HepG2 (cell line): ENCODE data around the gene CPT1B. TPM values are rescaled to one million over a fixed set of nuclear protein-coding genes. Genes with fewer than 3 reads are reported as not detected.

Source experiments
- CAMTA2 ChIP-seq: sonication (generic); formaldehyde crosslinking; IDR thresholded peaks from 2 replicates; pipeline ENCODE4 v1.4.0; 2020; ENCODE audit warnings: mild to moderate bottlenecking, missing genetic modification reagents, borderline replicate concordance
- CENPX ChIP-seq: sonication (generic); formaldehyde crosslinking; IDR thresholded peaks from 2 replicates; pipeline ENCODE4 v1.9.0; 2021; ENCODE audit warnings: mild to moderate bottlenecking, missing genetic modification reagents, moderate library complexity
- ETV6 ChIP-seq: sonication (generic); formaldehyde crosslinking; conservative IDR thresholded peaks from 2 replicates; pipeline ENCODE4 v1.4.0; 2020; ENCODE audit warnings: missing genetic modification reagents
- KDM6A ChIP-seq: IDR thresholded peaks from 2 replicates; pipeline ENCODE4 v1.6.1; 2016; ENCODE audit warnings: low read depth
- SMAD3 ChIP-seq: sonication (generic); formaldehyde crosslinking; IDR thresholded peaks from 2 replicates; pipeline ENCODE4 v1.4.0; 2020; ENCODE audit warnings: missing genetic modification reagents
- THAP8 ChIP-seq: sonication (generic); formaldehyde crosslinking; IDR thresholded peaks from 2 replicates; pipeline ENCODE4 v1.5.1; 2020; ENCODE audit warnings: missing genetic modification reagents, mild to moderate bottlenecking, borderline replicate concordance
- YY1 ChIP-seq: IDR thresholded peaks from 2 replicates; pipeline ENCODE4 v1.6.1; 2011; ENCODE audit warnings: low read length, low read depth, moderate library complexity, mild to moderate bottlenecking; ENCODE audit not compliant: insufficient read depth, insufficient replicate concordance
- ZNF577 ChIP-seq: sonication (generic); formaldehyde crosslinking; IDR thresholded peaks from 2 replicates; pipeline ENCODE4 v1.4.0; 2020; ENCODE audit warnings: mild to moderate bottlenecking, low read depth, missing genetic modification reagents, borderline replicate concordance
- ZNF720 ChIP-seq: sonication (generic); formaldehyde crosslinking; IDR thresholded peaks from 2 replicates; pipeline ENCODE4 v1.4.0; 2020; ENCODE audit warnings: missing genetic modification reagents
- ZNF746 ChIP-seq: sonication (generic); formaldehyde crosslinking; IDR thresholded peaks from 2 replicates; pipeline ENCODE4 v1.8.0; 2022; ENCODE audit warnings: mild to moderate bottlenecking, missing genetic modification reagents
- polyA plus RNA-seq, 8 experiments: library from polyadenylated mRNA; depleted of rRNA in 3 of 8; stranded (reverse) in 7 of 8; unstranded in 1 of 8; fragments of >200 nt; fragmentation: Illumina TruSeq in 4 of 8; extraction: Trizol in 4 of 8; gene quantifications; 2 replicates each; pipeline versions ENCODE4 v1.2.1 to v1.2.3, GENCODE V29; 2011 to 2016; ENCODE audit warnings: low read depth in 4 of 8, missing spikeins in 1 of 8, mixed read lengths in 1 of 8; ENCODE audit not compliant: insufficient read depth in 1 of 8
- total RNA-seq, 5 experiments: library from RNA; depleted of rRNA; stranded (reverse); fragments of >200 nt; fragmentation: Illumina TruSeq; extraction: Trizol; gene quantifications; 2 replicates each; pipeline ENCODE4 v1.2.3, GENCODE V29; 2016; ENCODE audit warnings: low read depth in 1 of 5
- TF ChIP-seq, protein P1 (sequence below): IDR thresholded peaks from 2 replicates; pipeline ENCODE4 v1.6.1; 2016
- TF ChIP-seq, protein P2 (sequence below): sonication (generic); formaldehyde crosslinking; conservative IDR thresholded peaks from 2 replicates; pipeline ENCODE4 v1.4.0; 2020; ENCODE audit warnings: mild to moderate bottlenecking, missing genetic modification reagents, moderate library complexity

The CPT1B gene
- total and polyA plus RNA-seq, 2 of the 13 experiments (the other 11 are each of a cell fraction or from before 2014, with no cell fraction given), result 9.2 to 19.5 TPM

DNA sequence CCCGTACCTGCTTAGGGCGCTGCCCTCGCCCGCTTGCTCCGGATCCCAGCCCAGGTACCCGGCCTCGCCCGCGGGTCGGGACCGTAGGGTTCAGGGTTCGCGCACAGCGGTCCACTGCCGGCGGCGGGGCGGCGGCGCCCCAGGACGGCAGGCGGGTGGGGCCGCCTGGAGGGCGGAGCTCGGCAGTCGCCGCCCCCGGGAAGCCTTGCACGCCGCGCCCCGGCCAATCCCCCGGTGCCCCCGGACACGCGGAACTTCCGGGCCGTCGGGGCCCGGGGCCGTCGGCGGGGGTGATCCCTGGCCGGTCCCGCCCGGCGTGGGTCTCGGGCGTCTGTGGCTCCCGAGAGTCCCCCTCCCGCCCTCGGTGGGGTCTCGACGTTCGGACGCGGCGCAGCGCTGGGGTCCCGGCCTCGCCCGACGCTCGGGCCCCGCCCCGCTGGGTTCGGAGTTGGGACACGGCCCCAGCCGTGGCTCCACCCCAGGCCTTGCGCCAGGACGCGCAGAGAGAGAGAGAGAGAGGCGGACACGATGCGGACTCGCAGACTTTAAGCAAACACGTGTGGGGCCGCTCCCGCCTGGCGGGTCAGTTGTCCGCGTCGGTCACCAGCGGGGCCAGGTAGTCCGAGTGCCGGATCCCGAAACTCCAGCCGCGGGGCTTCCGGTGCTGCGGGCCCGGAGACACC is 48.2 kb downstream of the CPT1B start, which contains the start of gene TYMP (continued):
- no peak; the same call in 1 of the 2 replicates for TF ChIP-seq CAMTA2 (CRISPR knock-in tag)
- TF ChIP-seq, protein P1, sequence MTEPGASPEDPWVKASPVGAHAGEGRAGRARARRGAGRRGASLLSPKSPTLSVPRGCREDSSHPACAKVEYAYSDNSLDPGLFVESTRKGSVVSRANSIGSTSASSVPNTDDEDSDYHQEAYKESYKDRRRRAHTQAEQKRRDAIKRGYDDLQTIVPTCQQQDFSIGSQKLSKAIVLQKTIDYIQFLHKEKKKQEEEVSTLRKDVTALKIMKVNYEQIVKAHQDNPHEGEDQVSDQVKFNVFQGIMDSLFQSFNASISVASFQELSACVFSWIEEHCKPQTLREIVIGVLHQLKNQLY (CRISPR knock-in tag), result 0 out of 2 replicates have a peak, but pooled peaks have one; percentile 34
- no peak for TF ChIP-seq YY1
- TF ChIP-seq ZNF746 (CRISPR knock-in tag), result peak; percentile 77
- no peak for TF ChIP-seq ZNF577 (CRISPR knock-in tag)
- TF ChIP-seq THAP8 (CRISPR knock-in tag), result no peak
- TF ChIP-seq, protein P2, sequence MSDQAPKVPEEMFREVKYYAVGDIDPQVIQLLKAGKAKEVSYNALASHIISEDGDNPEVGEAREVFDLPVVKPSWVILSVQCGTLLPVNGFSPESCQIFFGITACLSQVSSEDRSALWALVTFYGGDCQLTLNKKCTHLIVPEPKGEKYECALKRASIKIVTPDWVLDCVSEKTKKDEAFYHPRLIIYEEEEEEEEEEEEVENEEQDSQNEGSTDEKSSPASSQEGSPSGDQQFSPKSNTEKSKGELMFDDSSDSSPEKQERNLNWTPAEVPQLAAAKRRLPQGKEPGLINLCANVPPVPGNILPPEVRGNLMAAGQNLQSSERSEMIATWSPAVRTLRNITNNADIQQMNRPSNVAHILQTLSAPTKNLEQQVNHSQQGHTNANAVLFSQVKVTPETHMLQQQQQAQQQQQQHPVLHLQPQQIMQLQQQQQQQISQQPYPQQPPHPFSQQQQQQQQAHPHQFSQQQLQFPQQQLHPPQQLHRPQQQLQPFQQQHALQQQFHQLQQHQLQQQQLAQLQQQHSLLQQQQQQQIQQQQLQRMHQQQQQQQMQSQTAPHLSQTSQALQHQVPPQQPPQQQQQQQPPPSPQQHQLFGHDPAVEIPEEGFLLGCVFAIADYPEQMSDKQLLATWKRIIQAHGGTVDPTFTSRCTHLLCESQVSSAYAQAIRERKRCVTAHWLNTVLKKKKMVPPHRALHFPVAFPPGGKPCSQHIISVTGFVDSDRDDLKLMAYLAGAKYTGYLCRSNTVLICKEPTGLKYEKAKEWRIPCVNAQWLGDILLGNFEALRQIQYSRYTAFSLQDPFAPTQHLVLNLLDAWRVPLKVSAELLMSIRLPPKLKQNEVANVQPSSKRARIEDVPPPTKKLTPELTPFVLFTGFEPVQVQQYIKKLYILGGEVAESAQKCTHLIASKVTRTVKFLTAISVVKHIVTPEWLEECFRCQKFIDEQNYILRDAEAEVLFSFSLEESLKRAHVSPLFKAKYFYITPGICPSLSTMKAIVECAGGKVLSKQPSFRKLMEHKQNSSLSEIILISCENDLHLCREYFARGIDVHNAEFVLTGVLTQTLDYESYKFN (CRISPR knock-in tag), result no peak
- TF ChIP-seq KDM6A (CRISPR knock-in tag), result no peak
- TF ChIP-seq CENPX (CRISPR knock-in tag), result no peak
- no peak for TF ChIP-seq ZNF720
- TF ChIP-seq ETV6 (CRISPR knock-in tag), result no peak
- TF ChIP-seq SMAD3 (CRISPR knock-in tag), result no peak
